ENCODE measurements around the gene KLHL29. TPM values are rescaled to one million over a fixed set of nuclear protein-coding genes. Genes with fewer than 3 reads are reported as not detected.

KLHL29 gene
- total RNA-seq, 2 experiments from 2014 or later: 0.23 to 0.66 TPM

DNA sequence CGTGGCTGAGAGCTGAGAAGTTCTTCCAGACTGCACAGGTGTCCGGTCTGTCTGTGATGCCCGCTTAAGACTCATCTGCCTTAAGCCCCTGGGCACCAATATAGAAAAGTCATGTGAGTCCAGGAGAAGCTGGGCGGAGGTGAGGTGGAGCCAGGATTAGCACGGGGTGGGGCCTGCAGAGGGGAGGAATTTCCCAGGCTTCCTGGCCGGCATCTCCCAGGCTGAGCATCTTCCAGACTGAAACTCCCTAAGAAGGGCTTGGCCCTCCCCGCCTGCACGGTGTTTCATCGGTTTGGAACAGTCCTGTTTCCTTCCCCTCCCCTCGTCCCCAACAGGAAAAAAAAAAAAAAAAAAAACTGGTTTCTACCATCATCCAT lies 271.6 kb downstream of the KLHL29 start:
- Histone ChIP-seq H3K27ac (ENCODE audit: low read depth, low read length, poor library complexity, severe bottlenecking) (no peak overlapping the region), H4K20me1 (ENCODE audit: insufficient read depth, low read length) (no peaks in the 10 kb centered on the region), H3K36me3 (ENCODE audit: insufficient read depth, low read length) (no peaks in the 10 kb centered on the region), H3K79me2 (ENCODE audit: insufficient read depth, low read depth, low read length) (no peaks in the 10 kb centered on the region), H3K9me2 (ENCODE audit: insufficient read depth, low read length) (no peaks in the 10 kb centered on the region), H3K4me3 (ENCODE audit: low read depth, low read length, poor library complexity, severe bottlenecking) (no peak overlapping the region), H2AFZ (ENCODE audit: low read length) (no peak overlapping the region), H3K4me1 (ENCODE audit: insufficient read depth, low read length, poor library complexity, severe bottlenecking) (no peaks in the 10 kb centered on the region), H3K4me2 (ENCODE audit: low read length) (no peak overlapping the region), H3K9me3 (ENCODE audit: low read length) (no peaks in the 10 kb centered on the region)
- intact Hi-C loops (cut with micrococcal nuclease; ENCODE audit: unreplicated experiment): no loop called here
- ChIA-PET POLR2A (no interaction called here), CTCF (ENCODE audit: unreplicated experiment) (no interaction called here)
- DNase-seq (ENCODE audit: low spot score): no peak
- TF ChIP-seq, protein P1, sequence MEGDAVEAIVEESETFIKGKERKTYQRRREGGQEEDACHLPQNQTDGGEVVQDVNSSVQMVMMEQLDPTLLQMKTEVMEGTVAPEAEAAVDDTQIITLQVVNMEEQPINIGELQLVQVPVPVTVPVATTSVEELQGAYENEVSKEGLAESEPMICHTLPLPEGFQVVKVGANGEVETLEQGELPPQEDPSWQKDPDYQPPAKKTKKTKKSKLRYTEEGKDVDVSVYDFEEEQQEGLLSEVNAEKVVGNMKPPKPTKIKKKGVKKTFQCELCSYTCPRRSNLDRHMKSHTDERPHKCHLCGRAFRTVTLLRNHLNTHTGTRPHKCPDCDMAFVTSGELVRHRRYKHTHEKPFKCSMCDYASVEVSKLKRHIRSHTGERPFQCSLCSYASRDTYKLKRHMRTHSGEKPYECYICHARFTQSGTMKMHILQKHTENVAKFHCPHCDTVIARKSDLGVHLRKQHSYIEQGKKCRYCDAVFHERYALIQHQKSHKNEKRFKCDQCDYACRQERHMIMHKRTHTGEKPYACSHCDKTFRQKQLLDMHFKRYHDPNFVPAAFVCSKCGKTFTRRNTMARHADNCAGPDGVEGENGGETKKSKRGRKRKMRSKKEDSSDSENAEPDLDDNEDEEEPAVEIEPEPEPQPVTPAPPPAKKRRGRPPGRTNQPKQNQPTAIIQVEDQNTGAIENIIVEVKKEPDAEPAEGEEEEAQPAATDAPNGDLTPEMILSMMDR (conservative IDR thresholded peaks at IDR 0.05; ENCODE audit: low read length): no peak
- TF ChIP-seq EZH2phosphoT487 (IDR thresholded peaks at IDR 0.05; ENCODE audit: borderline replicate concordance, low read depth, low read length): no peak
- no TSS peak for BruUV-seq (replicated peaks)

DNA sequence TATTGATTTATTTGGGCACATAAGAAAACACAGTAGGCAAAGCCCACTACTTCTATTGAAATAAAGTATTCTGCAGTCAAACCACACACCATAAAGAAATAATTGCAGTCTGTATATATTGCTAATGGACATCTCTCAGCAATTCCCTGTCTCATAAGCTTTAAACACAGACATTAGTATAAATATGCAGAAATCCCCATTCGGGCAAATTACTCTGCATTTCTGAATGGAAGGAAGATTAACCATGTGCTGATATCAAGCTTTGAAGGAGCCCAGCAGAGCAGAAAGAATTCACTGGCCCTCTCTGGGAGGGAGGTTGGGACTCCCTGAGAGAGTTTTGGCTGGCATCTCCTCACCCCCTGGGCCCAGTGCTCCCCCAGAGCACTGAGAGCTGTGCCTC lies 272.4 kb downstream of the KLHL29 start:
- H3K36me3 ChIP-seq (ENCODE audit: insufficient read depth, low read length): no peaks in the 10 kb centered on the region
- no TSS peak for BruUV-seq (replicated peaks)
- intact Hi-C loops (cut with micrococcal nuclease; ENCODE audit: unreplicated experiment): no loop called here
- H4K20me1 ChIP-seq (ENCODE audit: insufficient read depth, low read length): no peaks in the 10 kb centered on the region
- POLR2A ChIA-PET: no interaction called here
- H3K4me1 ChIP-seq (ENCODE audit: insufficient read depth, low read length, poor library complexity, severe bottlenecking): no peaks in the 10 kb centered on the region
- no peak for DNase-seq (ENCODE audit: low spot score)
- H3K9me3 ChIP-seq (ENCODE audit: low read length): no peaks in the 10 kb centered on the region
- H3K4me2 ChIP-seq (ENCODE audit: low read length): no peak overlapping the region
- TF ChIP-seq, protein P1 (conservative IDR thresholded peaks at IDR 0.05; ENCODE audit: low read length): no peak
- no peak for TF ChIP-seq EZH2phosphoT487 (IDR thresholded peaks at IDR 0.05; ENCODE audit: borderline replicate concordance, low read depth, low read length)
- H3K4me3 ChIP-seq (ENCODE audit: low read depth, low read length, poor library complexity, severe bottlenecking): no peak overlapping the region
- no peak overlapping the region for H3K27ac ChIP-seq (ENCODE audit: low read depth, low read length, poor library complexity, severe bottlenecking)
- no peak overlapping the region for H2AFZ ChIP-seq (ENCODE audit: low read length)
- no peaks in the 10 kb centered on the region for H3K79me2 ChIP-seq (ENCODE audit: insufficient read depth, low read depth, low read length)
- H3K9me2 ChIP-seq (ENCODE audit: insufficient read depth, low read length): no peaks in the 10 kb centered on the region
- CTCF ChIA-PET (ENCODE audit: unreplicated experiment): no interaction called here

DNA sequence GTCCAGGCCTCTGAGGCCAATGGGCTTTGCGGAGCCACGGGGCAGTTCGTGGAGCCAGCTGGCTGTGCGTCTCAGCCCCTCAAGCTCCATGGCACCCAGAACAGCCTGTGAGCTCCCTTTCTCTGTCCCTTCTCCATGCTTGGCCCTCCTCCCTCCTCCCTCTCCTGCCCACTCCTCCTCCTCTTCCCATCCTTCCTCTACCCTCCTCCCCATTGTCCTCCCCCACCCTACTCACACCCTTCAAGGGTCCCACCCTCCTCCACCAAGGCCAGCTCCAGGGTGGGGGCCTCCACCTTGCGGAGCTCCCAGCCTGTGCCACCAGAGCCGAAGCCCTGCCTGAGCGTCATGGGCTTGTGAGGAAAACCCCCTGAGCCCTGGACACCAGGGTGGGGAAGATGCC lies 273.0 kb downstream of the KLHL29 start:
- CTCF ChIA-PET (ENCODE audit: unreplicated experiment): no interaction called here
- TF ChIP-seq, protein P1 (conservative IDR thresholded peaks at IDR 0.05; ENCODE audit: low read length): no peak
- no peak for TF ChIP-seq EZH2phosphoT487 (IDR thresholded peaks at IDR 0.05; ENCODE audit: borderline replicate concordance, low read depth, low read length)
- no TSS peak for BruUV-seq (replicated peaks)
- H3K4me1 ChIP-seq (ENCODE audit: insufficient read depth, low read length, poor library complexity, severe bottlenecking): no peaks in the 10 kb centered on the region
- no peaks in the 10 kb centered on the region for H3K79me2 ChIP-seq (ENCODE audit: insufficient read depth, low read depth, low read length)
- H2AFZ ChIP-seq (ENCODE audit: low read length): no peak overlapping the region
- H3K9me2 ChIP-seq (ENCODE audit: insufficient read depth, low read length): no peaks in the 10 kb centered on the region
- POLR2A ChIA-PET: no interaction called here
- intact Hi-C loops (cut with micrococcal nuclease; ENCODE audit: unreplicated experiment): no loop called here
- DNase-seq (ENCODE audit: low spot score): no peak
- no peak overlapping the region for H3K27ac ChIP-seq (ENCODE audit: low read depth, low read length, poor library complexity, severe bottlenecking)
- no peaks in the 10 kb centered on the region for H4K20me1 ChIP-seq (ENCODE audit: insufficient read depth, low read length)
- H3K9me3 ChIP-seq (ENCODE audit: low read length): no peaks in the 10 kb centered on the region
- no peaks in the 10 kb centered on the region for H3K36me3 ChIP-seq (ENCODE audit: insufficient read depth, low read length)
- H3K4me2 ChIP-seq (ENCODE audit: low read length): no peak overlapping the region
- H3K4me3 ChIP-seq (ENCODE audit: low read depth, low read length, poor library complexity, severe bottlenecking): no peak overlapping the region

All from OCI-LY7 (cell line).